Prostate gland (tissue), 2 donors: ENCODE data around the gene SGCD. TPM values are rescaled to one million over a fixed set of nuclear protein-coding genes. Genes with fewer than 3 reads are reported as not detected.

Experiments
- DNase-seq: peaks from one replicate; pipeline ENCODE4 v3.0.0-alpha.2; 2019; ENCODE audit warnings: low spot score
- H3K27ac ChIP-seq, 2 donors: fragments of 200-600 bp; sonication (generic); 2 replicates each; pipeline ENCODE4 v1.5.1; 2017 to 2019
- H3K27me3 ChIP-seq: fragments of 200-600 bp; sonication (generic); replicated peaks from 2 replicates; pipeline ENCODE4 v1.5.1; 2019; ENCODE audit not compliant: insufficient read depth
- H3K36me3 ChIP-seq, 2 donors: fragments of 200-600 bp; sonication (generic); 1 replicate in 1 of 2; 2 replicates in 1 of 2; pipeline versions ENCODE4 v1.5.1 to v1.8.1; 2017 to 2019
- H3K4me1 ChIP-seq: fragments of 200-600 bp; sonication (generic); replicated peaks from 2 replicates; pipeline ENCODE4 v1.5.1; 2019
- H3K4me3 ChIP-seq, 2 donors: fragments of 200-600 bp; sonication (generic); 2 replicates each; pipeline ENCODE4 v1.5.1; 2017 to 2019
- H3K9me3 ChIP-seq: fragments of 200-600 bp; sonication (generic); 2 replicates; pipeline ENCODE4 v1.5.1; 2017
- POLR2A ChIP-seq: fragments of 450-650 bp; IDR thresholded peaks from one replicate; pipeline ENCODE4 v1.6.1; 2016; ENCODE audit warnings: antibody characterized with exemption, mild to moderate bottlenecking
- POLR2AphosphoS5 ChIP-seq: sonication (generic); formaldehyde crosslinking; IDR thresholded peaks from one replicate; pipeline ENCODE4 v1.6.1; 2017; ENCODE audit warnings: antibody characterized with exemption
- WGBS: methylation state at CpG from one replicate; pipeline ENCODE4 v1.1.5; 2018; 5-methylcytosine and 5-hydroxymethylcytosine counted together
- intact Hi-C: fragments of 100-400 bp; cut with DNase I; formaldehyde crosslinking; loops from one replicate; pipeline ENCODE4 v1.14.2; 2022
- total RNA-seq, 2 donors: library from RNA; depleted of rRNA; stranded (reverse); fragments of >200 nt; gene quantifications; one replicate each; pipeline ENCODE4 v1.1.0, GENCODE V29; 2016
- TF ChIP-seq, protein P1 (sequence below), 4 experiments: fragments of 200-600 bp in 2 of 4; fragments of 450-650 bp in 2 of 4; sonication (generic) in 2 of 4; IDR thresholded peaks; 1 replicate in 3 of 4; 2 replicates in 1 of 4; pipeline ENCODE4 v1.5.1; 2016 to 2019; ENCODE audit warnings: antibody characterized with exemption in 4 of 4, mild to moderate bottlenecking in 2 of 4, moderate library complexity in 2 of 4

Gene SGCD
- total RNA-seq, 2 donors from 2014 or later, result 3.2 to 3.6 TPM

DNA sequence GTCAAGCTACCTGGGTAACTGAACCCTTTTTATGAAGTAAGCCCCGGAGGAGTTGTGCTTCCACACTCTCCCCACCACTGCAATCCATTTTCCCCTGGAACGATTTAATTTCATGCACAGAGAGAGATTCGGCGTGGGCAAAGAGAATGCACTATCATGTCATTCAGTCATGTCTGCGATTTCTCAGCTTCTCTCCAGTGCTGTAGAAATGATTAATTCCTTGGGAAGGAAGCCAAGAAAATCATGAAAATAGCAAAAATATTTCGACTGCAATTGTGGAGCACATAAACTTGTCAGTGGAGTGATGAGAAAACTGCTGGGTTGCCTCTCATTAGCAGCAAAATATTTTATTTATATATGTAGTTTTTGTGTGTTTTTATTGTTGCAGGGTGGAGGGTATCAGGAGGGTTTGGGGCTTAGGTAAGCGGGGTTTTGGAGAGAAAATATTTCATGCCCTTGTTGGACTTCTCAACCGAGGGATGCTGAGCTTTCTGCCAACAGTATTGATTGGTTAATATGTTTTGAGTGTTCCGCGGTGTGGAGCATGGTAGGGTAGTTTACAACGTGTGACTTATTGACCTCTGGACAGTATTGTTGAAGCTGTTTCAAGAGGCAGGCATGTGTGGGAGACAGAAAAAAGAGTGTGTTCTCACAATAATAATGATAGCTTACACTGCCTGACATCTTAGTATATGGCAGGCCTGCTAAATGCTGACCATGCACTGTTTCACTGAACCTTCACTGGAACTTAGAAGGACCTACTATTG, 69.3 kb downstream of the SGCD start:
- no peaks in the 10 kb centered on the region for H3K4me1 ChIP-seq
- H3K4me3 ChIP-seq, result no peak overlapping the region
- no peaks in the 10 kb centered on the region for H3K36me3 ChIP-seq
- no peak overlapping the region for H3K27ac ChIP-seq
- H3K27me3 ChIP-seq, result no peaks in the 10 kb centered on the region
- TF ChIP-seq POLR2AphosphoS5, result no peak
- no peak for TF ChIP-seq POLR2A
- TF ChIP-seq, protein P1, sequence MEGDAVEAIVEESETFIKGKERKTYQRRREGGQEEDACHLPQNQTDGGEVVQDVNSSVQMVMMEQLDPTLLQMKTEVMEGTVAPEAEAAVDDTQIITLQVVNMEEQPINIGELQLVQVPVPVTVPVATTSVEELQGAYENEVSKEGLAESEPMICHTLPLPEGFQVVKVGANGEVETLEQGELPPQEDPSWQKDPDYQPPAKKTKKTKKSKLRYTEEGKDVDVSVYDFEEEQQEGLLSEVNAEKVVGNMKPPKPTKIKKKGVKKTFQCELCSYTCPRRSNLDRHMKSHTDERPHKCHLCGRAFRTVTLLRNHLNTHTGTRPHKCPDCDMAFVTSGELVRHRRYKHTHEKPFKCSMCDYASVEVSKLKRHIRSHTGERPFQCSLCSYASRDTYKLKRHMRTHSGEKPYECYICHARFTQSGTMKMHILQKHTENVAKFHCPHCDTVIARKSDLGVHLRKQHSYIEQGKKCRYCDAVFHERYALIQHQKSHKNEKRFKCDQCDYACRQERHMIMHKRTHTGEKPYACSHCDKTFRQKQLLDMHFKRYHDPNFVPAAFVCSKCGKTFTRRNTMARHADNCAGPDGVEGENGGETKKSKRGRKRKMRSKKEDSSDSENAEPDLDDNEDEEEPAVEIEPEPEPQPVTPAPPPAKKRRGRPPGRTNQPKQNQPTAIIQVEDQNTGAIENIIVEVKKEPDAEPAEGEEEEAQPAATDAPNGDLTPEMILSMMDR (IDR thresholded peaks at IDR 0.05), result no peak
- 51% methylated on average over 11 of the region's 11 CpGs for WGBS
- H3K9me3 ChIP-seq, result no peaks in the 10 kb centered on the region
- DNase-seq, result no peak
- intact Hi-C loops, result no loop called here

DNA sequence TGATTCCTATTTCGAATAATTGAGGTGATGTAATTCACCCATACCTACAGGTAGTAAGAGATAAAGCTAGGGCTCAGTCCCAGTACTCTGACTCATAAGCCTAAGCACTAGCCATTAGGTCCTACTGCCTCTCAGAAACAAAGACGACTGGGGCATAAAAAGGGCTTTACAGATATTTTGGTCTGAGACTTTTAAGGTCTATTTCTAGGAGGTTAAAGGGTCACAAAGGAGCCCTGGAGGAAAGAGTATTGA, 69.8 kb downstream of the SGCD start:
- Histone ChIP-seq H3K27ac (no peak overlapping the region), H3K36me3 (no peaks in the 10 kb centered on the region), H3K4me3 (no peak overlapping the region), H3K4me1 (no peaks in the 10 kb centered on the region), H3K9me3 (no peaks in the 10 kb centered on the region), H3K27me3 (no peaks in the 10 kb centered on the region)
- intact Hi-C loops, result no loop called here
- TF ChIP-seq, protein P1 (IDR thresholded peaks at IDR 0.05), result no peak
- TF ChIP-seq POLR2A, result no peak
- WGBS, result 68% methylated on average over 2 of the region's 2 CpGs
- no peak for DNase-seq

DNA sequence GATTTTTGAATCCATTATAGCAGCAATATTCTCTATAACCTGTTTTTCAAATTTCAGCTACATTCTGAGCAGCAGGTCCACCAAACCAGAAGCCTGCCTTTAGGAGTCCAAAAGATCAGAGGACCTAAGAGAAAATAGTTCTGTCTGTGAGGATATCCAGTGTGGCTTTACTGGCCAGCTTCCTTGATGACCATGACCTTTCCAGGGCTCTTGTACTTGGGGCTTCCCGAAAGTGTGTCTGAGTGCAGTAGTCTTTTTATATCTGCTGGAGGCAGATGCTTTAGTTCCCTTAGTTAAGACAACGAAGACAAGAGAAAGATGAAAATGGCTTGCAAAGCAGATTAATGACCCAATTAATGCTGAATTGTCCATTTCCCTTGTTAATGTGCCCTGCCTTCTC, 72.4 kb downstream of the SGCD start:
- Histone ChIP-seq H3K4me1 (no peaks in the 10 kb centered on the region), H3K36me3 (no peaks in the 10 kb centered on the region), H3K27ac (no peak overlapping the region), H3K4me3 (no peak overlapping the region), H3K9me3 (no peaks in the 10 kb centered on the region), H3K27me3 (no peaks in the 10 kb centered on the region)
- intact Hi-C loops, result no loop called here
- TF ChIP-seq, protein P1 (IDR thresholded peaks at IDR 0.05), result no peak
- no peak for TF ChIP-seq POLR2A
- no peak for TF ChIP-seq POLR2AphosphoS5
- WGBS, result 72% methylated on average over 2 of the region's 2 CpGs
- no peak for DNase-seq

DNA sequence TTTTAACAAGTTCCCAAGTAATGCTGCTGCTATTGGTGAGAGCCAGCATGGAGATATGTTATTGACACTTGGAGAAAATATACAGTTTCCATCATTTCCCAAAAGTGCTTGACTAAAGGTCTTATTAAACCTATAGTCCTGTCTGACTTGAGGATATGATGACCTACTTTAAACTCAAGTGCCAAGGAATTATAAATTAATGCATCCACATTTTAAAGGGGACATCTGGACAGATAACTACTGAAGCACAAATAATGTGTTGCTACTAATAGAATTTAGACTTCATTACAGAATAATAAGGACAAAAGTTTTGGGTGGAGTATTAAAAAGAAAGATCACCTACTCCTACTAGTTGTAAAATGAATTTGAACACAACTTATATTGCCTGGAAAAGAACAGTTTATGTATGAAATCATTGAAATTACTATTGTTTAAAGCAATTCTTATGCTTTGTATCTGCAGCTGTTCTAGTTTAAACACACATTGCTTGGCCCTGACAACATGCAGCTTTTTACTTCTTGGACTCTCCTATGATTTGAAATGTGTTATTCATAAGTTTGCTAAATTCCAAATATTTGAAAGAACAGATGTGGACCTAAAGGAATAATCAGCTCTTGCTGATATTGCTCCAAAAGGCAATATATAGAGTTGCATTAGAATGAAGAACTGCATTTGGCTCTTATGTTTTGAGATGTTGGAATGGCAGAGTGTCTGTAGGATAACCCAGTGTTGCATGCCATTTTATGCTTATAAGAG, 73.4 kb downstream of the SGCD start:
- H3K36me3 ChIP-seq, result no peaks in the 10 kb centered on the region
- TF ChIP-seq, protein P1 (IDR thresholded peaks at IDR 0.05), result no peak
- TF ChIP-seq POLR2A (no peak), POLR2AphosphoS5 (no peak)
- DNase-seq, result no peak
- intact Hi-C loops, result no loop called here
- no peak overlapping the region for H3K4me3 ChIP-seq
- no peaks in the 10 kb centered on the region for H3K4me1 ChIP-seq
- no peak overlapping the region for H3K27ac ChIP-seq
- no peaks in the 10 kb centered on the region for H3K27me3 ChIP-seq
- no peaks in the 10 kb centered on the region for H3K9me3 ChIP-seq

DNA sequence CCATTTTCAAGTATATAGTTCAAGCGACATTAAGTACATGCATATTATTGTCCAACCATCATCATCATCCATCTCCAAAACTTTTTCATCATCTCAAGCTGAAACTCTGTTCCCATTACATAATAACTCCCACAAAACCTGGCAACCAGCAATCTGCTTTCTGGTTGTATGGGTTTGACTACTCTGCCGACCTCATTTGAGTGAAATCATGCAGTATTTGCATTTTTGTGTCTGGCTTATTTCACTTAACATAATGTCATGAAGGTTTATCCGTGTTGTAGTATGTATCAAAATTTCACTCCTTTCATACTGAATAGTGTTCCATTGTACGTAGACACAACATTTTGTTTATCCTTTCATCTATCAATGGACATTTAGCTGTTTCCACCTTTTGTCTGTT, 74.8 kb downstream of the SGCD start:
- DNase-seq, result no peak
- 89% methylated on average over 4 of the region's 4 CpGs for WGBS
- no peak for TF ChIP-seq POLR2AphosphoS5
- TF ChIP-seq, protein P1 (IDR thresholded peaks at IDR 0.05), result no peak
- no peak for TF ChIP-seq POLR2A
- H3K36me3 ChIP-seq, result no peaks in the 10 kb centered on the region
- H3K27ac ChIP-seq, result no peak overlapping the region
- intact Hi-C loops, result no loop called here
- no peak overlapping the region for H3K4me3 ChIP-seq
- no peaks in the 10 kb centered on the region for H3K4me1 ChIP-seq
- no peaks in the 10 kb centered on the region for H3K27me3 ChIP-seq
- H3K9me3 ChIP-seq, result no peaks in the 10 kb centered on the region
